ENCODE data around the gene DEFB110. TPM values are rescaled to one million over a fixed set of nuclear protein-coding genes. Genes with fewer than 3 reads are reported as not detected.

The DEFB110 gene
- total and polyA plus RNA-seq, 11 donors, result not detected

DNA sequence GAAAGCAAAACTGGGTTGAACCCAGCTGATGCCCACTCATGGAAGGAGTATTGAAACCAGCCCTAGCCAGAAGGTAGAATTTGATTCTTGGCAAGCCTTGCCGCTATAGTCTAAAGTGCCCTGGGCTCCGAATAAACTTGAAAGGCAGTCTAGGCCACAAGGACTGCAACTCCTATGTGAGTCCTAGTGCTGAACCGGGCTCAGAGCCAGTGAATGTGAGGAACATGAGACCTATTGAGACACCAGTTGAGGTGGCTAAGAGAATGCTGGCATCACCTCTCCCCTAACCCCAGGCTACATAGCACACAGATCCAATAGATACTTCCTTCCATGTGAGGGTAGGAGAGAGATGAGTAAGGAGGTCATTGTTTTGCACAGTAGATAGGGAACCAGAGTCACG lies 3.5 kb upstream of the DEFB110 start:
- Histone ChIP-seq H3K9me3 (no peaks in the 10 kb centered on the region), H3K27me3 (no peaks in the 10 kb centered on the region), H3K27ac (no peak overlapping the region), H3K36me3 (no peaks in the 10 kb centered on the region), H3K4me3 (no peak overlapping the region), H3K4me1 (no peaks in the 10 kb centered on the region)
- DNase-seq (no peak), ATAC-seq (no peak)
- intact Hi-C loops (cut with DNase I), result no loop called here
- 59 to 83% (median 79%) methylated on average over 4 of the region's 4 CpGs for WGBS, 4 donors
- no peak for TF ChIP-seq POLR2A (IDR thresholded peaks at IDR 0.05)
- TF ChIP-seq, protein P1, sequence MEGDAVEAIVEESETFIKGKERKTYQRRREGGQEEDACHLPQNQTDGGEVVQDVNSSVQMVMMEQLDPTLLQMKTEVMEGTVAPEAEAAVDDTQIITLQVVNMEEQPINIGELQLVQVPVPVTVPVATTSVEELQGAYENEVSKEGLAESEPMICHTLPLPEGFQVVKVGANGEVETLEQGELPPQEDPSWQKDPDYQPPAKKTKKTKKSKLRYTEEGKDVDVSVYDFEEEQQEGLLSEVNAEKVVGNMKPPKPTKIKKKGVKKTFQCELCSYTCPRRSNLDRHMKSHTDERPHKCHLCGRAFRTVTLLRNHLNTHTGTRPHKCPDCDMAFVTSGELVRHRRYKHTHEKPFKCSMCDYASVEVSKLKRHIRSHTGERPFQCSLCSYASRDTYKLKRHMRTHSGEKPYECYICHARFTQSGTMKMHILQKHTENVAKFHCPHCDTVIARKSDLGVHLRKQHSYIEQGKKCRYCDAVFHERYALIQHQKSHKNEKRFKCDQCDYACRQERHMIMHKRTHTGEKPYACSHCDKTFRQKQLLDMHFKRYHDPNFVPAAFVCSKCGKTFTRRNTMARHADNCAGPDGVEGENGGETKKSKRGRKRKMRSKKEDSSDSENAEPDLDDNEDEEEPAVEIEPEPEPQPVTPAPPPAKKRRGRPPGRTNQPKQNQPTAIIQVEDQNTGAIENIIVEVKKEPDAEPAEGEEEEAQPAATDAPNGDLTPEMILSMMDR (IDR thresholded peaks at IDR 0.05), result no peak

- Histone ChIP-seq H3K27me3 (no peaks in the 10 kb centered on the region), H3K4me1 (no peaks in the 10 kb centered on the region), H3K9me3 (no peaks in the 10 kb centered on the region), H3K36me3 (no peaks in the 10 kb centered on the region), H3K27ac (no peak overlapping the region), H3K4me3 (no peak overlapping the region)
- WGBS, 4 donors, result 79 to 85% (median 82%) methylated on average over 3 of the region's 3 CpGs
- intact Hi-C loops (cut with DNase I), result no loop called here
- DNase-seq (no peak), ATAC-seq (no peak)
- TF ChIP-seq, protein P1 (IDR thresholded peaks at IDR 0.05), result no peak
- TF ChIP-seq POLR2A (IDR thresholded peaks at IDR 0.05), result no peak
Measured at GRCh38 chr6:50007819-50008218, 14.0 kb downstream of the DEFB110 start.

- no peak for TF ChIP-seq POLR2A (IDR thresholded peaks at IDR 0.05)
- TF ChIP-seq, protein P1 (IDR thresholded peaks at IDR 0.05), result no peak
- Histone ChIP-seq H3K27me3 (no peaks in the 10 kb centered on the region), H3K36me3 (no peaks in the 10 kb centered on the region), H3K27ac (no peak overlapping the region), H3K9me3 (no peaks in the 10 kb centered on the region), H3K4me1 (no peaks in the 10 kb centered on the region), H3K4me3 (no peak overlapping the region)
- WGBS, 4 donors, result 57 to 65% (median 60%) methylated on average over 3 of the region's 3 CpGs
- intact Hi-C loops (cut with DNase I), result no loop called here
- ATAC-seq (no peak), DNase-seq (no peak)
Measured at GRCh38 chr6:50003139-50003538, 18.7 kb downstream of the DEFB110 start.

GRCh38 chr6:49995278-49995677 lies 26.5 kb downstream of the DEFB110 start:
- ATAC-seq (no peak), DNase-seq (no peak)
- no peaks in the 10 kb centered on the region for H3K4me1 ChIP-seq
- H3K36me3 ChIP-seq, result no peaks in the 10 kb centered on the region
- H3K9me3 ChIP-seq, result no peaks in the 10 kb centered on the region
- no peaks in the 10 kb centered on the region for H3K27me3 ChIP-seq
- H3K27ac ChIP-seq, result no peak overlapping the region
- TF ChIP-seq, protein P1 (IDR thresholded peaks at IDR 0.05), result no peak
- no peak for TF ChIP-seq POLR2A (IDR thresholded peaks at IDR 0.05)
- H3K4me3 ChIP-seq, result no peak overlapping the region
- intact Hi-C loops (cut with DNase I), result no loop called here

Data from heart left ventricle (tissue), 16 donors.